Naive thymus-derived CD8-positive, alpha-beta T cell (primary cell): ENCODE data around the gene KCND1. TPM values are rescaled to one million over a fixed set of nuclear protein-coding genes. Genes with fewer than 3 reads are reported as not detected.

ENCODE experiments used
- ATAC-seq, 2 donors: fragments of 150-1000 bp; cut with Tn5 transposase in 1 of 2; sonication (Bioruptor Pico), chemical (Tn5 transposase) in 1 of 2; 1 replicate in 1 of 2; 2 replicates in 1 of 2; pipeline ENCODE4 v1.10.0; 2021; ENCODE audit warnings: mild to moderate bottlenecking in 2 of 2, moderate library complexity in 2 of 2
- POLR2A ChIA-PET: fragments of 350-600 bp; sonication (Branson Sonifier 250); formaldehyde crosslinking; loops from one replicate; lab custom pipeline; 2021; ENCODE audit warnings: antibody characterized with exemption; lab: Charles Lee
- DNase-seq, 10 donors: peaks; one replicate each; pipeline versions ENCODE4 v3.0.0 to v3.0.0-alpha.2; 2020 to 2022
- H3K27ac Mint-ChIP-seq, 10 donors: one replicate each; pipeline ENCODE4 v1.8.0; 2020 to 2022; ENCODE audit warnings: mild to moderate bottlenecking in 10 of 10, mixed read lengths in 10 of 10, moderate library complexity in 4 of 10, inconsistent platforms in 1 of 10
- H3K27me3 Mint-ChIP-seq, 5 donors: one replicate each; pipeline ENCODE4 v1.8.0; 2021 to 2022; ENCODE audit warnings: mixed read lengths in 5 of 5
- H3K36me3 Mint-ChIP-seq, 3 donors: one replicate each; pipeline ENCODE4 v1.8.0; 2020 to 2022; ENCODE audit warnings: mixed read lengths in 3 of 3, mild to moderate bottlenecking in 2 of 3, inconsistent platforms in 1 of 3
- H3K4me1 Mint-ChIP-seq, 4 donors: one replicate each; pipeline ENCODE4 v1.8.0; 2021 to 2022; ENCODE audit warnings: mixed read lengths in 4 of 4
- H3K4me3 Mint-ChIP-seq, 10 donors: one replicate each; pipeline ENCODE4 v1.8.0; 2020 to 2022; ENCODE audit warnings: mild to moderate bottlenecking in 10 of 10, mixed read lengths in 10 of 10, moderate library complexity in 6 of 10, inconsistent platforms in 1 of 10
- H3K9me3 Mint-ChIP-seq, 9 donors: one replicate each; pipeline ENCODE4 v1.8.0; 2020 to 2022; ENCODE audit warnings: mixed read lengths in 9 of 9, mild to moderate bottlenecking in 3 of 9, inconsistent platforms in 1 of 9, moderate library complexity in 1 of 9
- polyA plus RNA-seq, 3 donors: library from polyadenylated mRNA; unstranded; fragments of 300-500 nt; fragmentation: Illumina TruSeq; gene quantifications; one replicate each; pipeline ENCODE4 v1.2.3, GENCODE V29; 2021
- total RNA-seq, 8 experiments: library from RNA in 2 of 8; stranded (reverse) in 2 of 8; gene quantifications; one replicate each; pipeline ENCODE4 v1.2.3 and lab custom pipeline; 2021 to 2026

The KCND1 gene
- total RNA-seq (1 to 10 TPM; 1.6 to 1.7 TPM), polyA plus RNA-seq (under 1 TPM in 2 of 3 donors, not detected in 1; 0.06 to 0.08 TPM), total RNA-seq (lab: John Stamatoyannopoulos, UW) (0.98 to 1.5 (median 1.4) reads per million in 6 experiments)

GRCh38 chrX:48971249-48972219, at the start of gene KCND1:
Gene KCND1, minus strand, starts transcription at chrX:48971844. Its CDS starts 1,573 bp downstream, at chrX:48970271.
- peak within 1 kb of the TSS; percentile 22 to 74 (median 58) for H3K4me3 Mint-ChIP-seq
- H3K36me3 Mint-ChIP-seq = peaks cover 0 to 27% (median 0%) of the 10 kb centered on the region in 3 donors
- ATAC-seq = peak; percentile 41 to 48

GRCh38 chrX:49019599-49020249, 48.1 kb upstream of the KCND1 start:
- ATAC-seq (no peak), DNase-seq (no peak)
- H3K4me1 Mint-ChIP-seq = no peaks in the 10 kb centered on the region
- H3K9me3 Mint-ChIP-seq = no peaks in the 10 kb centered on the region
- H3K36me3 Mint-ChIP-seq = no peaks in the 10 kb centered on the region
- H3K27me3 Mint-ChIP-seq = no peaks in the 10 kb centered on the region
- no peak overlapping the region for H3K27ac Mint-ChIP-seq
- H3K4me3 Mint-ChIP-seq = no peak overlapping the region
- POLR2A ChIA-PET = no interaction called here

More at GRCh38 chrX:48971249-48972219, at the start of gene KCND1:
- DNase-seq = no peak
- H3K27ac Mint-ChIP-seq = peak within 1 kb of the TSS in 5 of 10 donors; percentile 19 to 76 (median 49)
- H3K27me3 Mint-ChIP-seq = peaks cover 0 to 1% (median 0%) of the 10 kb centered on the region in 5 donors
- POLR2A ChIA-PET = interaction anchor here (0.6 to 1.9 kb wide), 4 partner anchors 10 to 76 kb away, joined by 4 to 26 read pairs (median 7); partner anchors contain the start of genes GRIPAP1 and OTUD5
- peaks cover 8 to 34% (median 12%) of the 10 kb centered on the region in 4 donors for H3K4me1 Mint-ChIP-seq
- H3K9me3 Mint-ChIP-seq = no peaks in the 10 kb centered on the region

- no peak for DNase-seq
- Mint-ChIP-seq H3K4me1 (no peaks in the 10 kb centered on the region), H3K36me3 (no peaks in the 10 kb centered on the region)
Observed at GRCh38 chrX:49019050-49019449, 47.4 kb upstream of the KCND1 start.

GRCh38 chrX:49003696-49004095, 32.1 kb upstream of the KCND1 start:
- no peak for DNase-seq
- POLR2A ChIA-PET = no interaction called here
- Mint-ChIP-seq H3K4me3 (peak overlapping the region in 6 of 10 donors; percentile 26 to 68 (median 48)), H3K27ac (peak overlapping the region in 6 of 10 donors; percentile 5 to 69 (median 62)), H3K9me3 (peaks cover 0 to 12% (median 0%) of the 10 kb centered on the region in 9 donors), H3K27me3 (no peaks in the 10 kb centered on the region), H3K4me1 (peaks cover 6 to 32% (median 20%) of the 10 kb centered on the region in 4 donors), H3K36me3 (peaks cover under 1 to 5% (median 4%) of the 10 kb centered on the region in 3 donors)
- no peak for ATAC-seq

More at GRCh38 chrX:49019050-49019449, 47.4 kb upstream of the KCND1 start:
- no peak overlapping the region for H3K27ac Mint-ChIP-seq
- no peak overlapping the region for H3K4me3 Mint-ChIP-seq
- H3K9me3 Mint-ChIP-seq = no peaks in the 10 kb centered on the region
- no peaks in the 10 kb centered on the region for H3K27me3 Mint-ChIP-seq
- no peak for ATAC-seq
- POLR2A ChIA-PET = no interaction called here

GRCh38 chrX:49002091-49002935, 30.7 kb upstream of the KCND1 start, which contains the start of gene GRIPAP1:
Gene GRIPAP1, minus strand, starts transcription at chrX:49002264. Its CDS starts 35 bp downstream, at chrX:49002229.
- no peaks in the 10 kb centered on the region for H3K27me3 Mint-ChIP-seq
- H3K36me3 Mint-ChIP-seq = peaks cover 6 to 17% (median 7%) of the 10 kb centered on the region in 3 donors
- peaks cover 0 to 12% (median 0%) of the 10 kb centered on the region in 9 donors for H3K9me3 Mint-ChIP-seq
- peaks cover 11 to 40% (median 32%) of the 10 kb centered on the region in 4 donors for H3K4me1 Mint-ChIP-seq
- DNase-seq (peak; percentile 64 to 91 (median 82)), ATAC-seq (peak; percentile 77)
- H3K4me3 Mint-ChIP-seq = peak within 1 kb of the TSS; percentile 96 to 100 (median 98)
- H3K27ac Mint-ChIP-seq = peak within 1 kb of the TSS; percentile 93 to 100 (median 98)
- POLR2A ChIA-PET = interaction anchor here (0.5 to 1.9 kb wide), 23 partner anchors 29 to 1352 kb away, joined by 3 to 18 read pairs (median 4); partner anchors contain the start of genes ELK1, KCND1, OTUD5 and PQBP1

GRCh38 chrX:49001521-49002090, 30.0 kb upstream of the KCND1 start:
- peaks cover 12 to 40% (median 35%) of the 10 kb centered on the region in 4 donors for H3K4me1 Mint-ChIP-seq
- DNase-seq = peak; percentile 7 to 73 (median 64)
- POLR2A ChIA-PET = interaction anchor here (0.7 to 1.9 kb wide), 13 partner anchors 29 to 427 kb away, joined by 3 to 18 read pairs (median 5); partner anchors contain the start of genes KCND1, OTUD5, PQBP1 and PRAF2
- peaks cover 0 to 12% (median 0%) of the 10 kb centered on the region in 9 donors for H3K9me3 Mint-ChIP-seq
- peak overlapping the region; percentile 93 to 100 (median 98) for H3K27ac Mint-ChIP-seq
- H3K4me3 Mint-ChIP-seq = peak overlapping the region; percentile 96 to 100 (median 98)
- peaks cover 6 to 23% (median 13%) of the 10 kb centered on the region in 3 donors for H3K36me3 Mint-ChIP-seq
- H3K27me3 Mint-ChIP-seq = no peaks in the 10 kb centered on the region
- peak; percentile 59 to 65 for ATAC-seq

- H3K27me3 Mint-ChIP-seq = no peaks in the 10 kb centered on the region
- POLR2A ChIA-PET = interaction anchor here (0.7 kb wide), 1 partner anchor 206 kb away, joined by 3 read pairs; no protein-coding TSS in a partner anchor
- peak overlapping the region in 4 of 10 donors; percentile 97 to 100 (median 98) for H3K27ac Mint-ChIP-seq
- peaks cover 6 to 31% (median 13%) of the 10 kb centered on the region in 3 donors for H3K36me3 Mint-ChIP-seq
- H3K4me1 Mint-ChIP-seq = peaks cover 12 to 40% (median 35%) of the 10 kb centered on the region in 4 donors
- ATAC-seq (no peak), DNase-seq (no peak)
- peaks cover 0 to 12% (median 0%) of the 10 kb centered on the region in 9 donors for H3K9me3 Mint-ChIP-seq
- H3K4me3 Mint-ChIP-seq = peak overlapping the region in 9 of 10 donors; percentile 96 to 100 (median 98)
Observed at GRCh38 chrX:49000636-49001035, 29.0 kb upstream of the KCND1 start.

- Mint-ChIP-seq H3K36me3 (peaks cover 12 to 43% (median 13%) of the 10 kb centered on the region in 3 donors), H3K27ac (no peak overlapping the region)
- POLR2A ChIA-PET = no interaction called here
Observed at GRCh38 chrX:48999030-48999429, 27.4 kb upstream of the KCND1 start.

GRCh38 chrX:48998391-48998790, 26.7 kb upstream of the KCND1 start:
- Mint-ChIP-seq H3K36me3 (peaks cover 9 to 49% (median 13%) of the 10 kb centered on the region in 3 donors), H3K9me3 (peaks cover 0 to 12% (median 0%) of the 10 kb centered on the region in 9 donors), H3K27me3 (no peaks in the 10 kb centered on the region), H3K4me3 (no peak overlapping the region), H3K27ac (peak overlapping the region in 2 of 10 donors; percentile 11 to 75), H3K4me1 (peaks cover 16 to 38% (median 38%) of the 10 kb centered on the region in 4 donors)
- POLR2A ChIA-PET = no interaction called here
- no peak for DNase-seq
- no peak for ATAC-seq

More at GRCh38 chrX:48999030-48999429, 27.4 kb upstream of the KCND1 start:
- Mint-ChIP-seq H3K4me1 (peaks cover 12 to 40% (median 38%) of the 10 kb centered on the region in 4 donors), H3K27me3 (no peaks in the 10 kb centered on the region), H3K9me3 (peaks cover 0 to 12% (median 0%) of the 10 kb centered on the region in 9 donors), H3K4me3 (peak overlapping the region in 1 of 10 donors; percentile 41)
- DNase-seq (no peak), ATAC-seq (no peak)

- DNase-seq (no peak), ATAC-seq (no peak)
- peak overlapping the region in 1 of 10 donors; percentile 57 for H3K27ac Mint-ChIP-seq
- H3K4me3 Mint-ChIP-seq = peak overlapping the region in 2 of 10 donors; percentile 24 to 50
- peaks cover 9 to 54% (median 15%) of the 10 kb centered on the region in 3 donors for H3K36me3 Mint-ChIP-seq
- no peaks in the 10 kb centered on the region for H3K27me3 Mint-ChIP-seq
- H3K4me1 Mint-ChIP-seq = peaks cover 18 to 38% (median 38%) of the 10 kb centered on the region in 4 donors
- POLR2A ChIA-PET = no interaction called here
- H3K9me3 Mint-ChIP-seq = peaks cover 0 to 12% (median 0%) of the 10 kb centered on the region in 9 donors
Observed at GRCh38 chrX:48997865-48998264, 26.2 kb upstream of the KCND1 start.
